Nucleus accumbens (tissue), 56 donors: ENCODE results near the gene ANKRD45.
"Not testable (repeated sequence)": the region's sequence is repeated elsewhere in the genome, so short reads cannot be mapped to it uniquely, and the experiment has no call there.

ENCODE experiments used
- DNase-seq, 56 donors: peaks; one replicate each; lab custom pipeline; 2025; lab: John Stamatoyannopoulos, UW

The ANKRD45 gene

DNA sequence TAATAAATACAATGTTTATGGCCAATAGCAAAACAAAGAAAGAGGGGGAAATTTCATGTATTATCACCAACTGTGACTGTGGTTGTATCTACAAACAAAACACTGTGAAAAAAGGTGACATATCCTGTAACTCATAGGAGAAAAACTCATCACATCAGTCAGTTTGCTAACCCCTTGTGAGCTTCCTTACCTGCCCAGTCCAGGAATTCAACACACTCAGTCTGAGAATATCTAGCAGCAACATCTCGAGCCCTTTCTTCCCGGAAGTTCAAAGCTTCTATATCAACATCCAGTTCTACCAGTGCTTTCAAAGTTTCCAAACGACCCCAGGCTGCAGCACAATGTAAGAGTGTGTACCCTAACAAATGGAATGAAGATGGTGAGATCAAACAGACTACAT, 23.0 kb downstream of the ANKRD45 start:
- no peak for DNase-seq

- DNase-seq: not testable (repeated sequence)
These were observed 27.1 kb downstream of the ANKRD45 start for GRCh38 chr1:173642450-173643139.

DNA sequence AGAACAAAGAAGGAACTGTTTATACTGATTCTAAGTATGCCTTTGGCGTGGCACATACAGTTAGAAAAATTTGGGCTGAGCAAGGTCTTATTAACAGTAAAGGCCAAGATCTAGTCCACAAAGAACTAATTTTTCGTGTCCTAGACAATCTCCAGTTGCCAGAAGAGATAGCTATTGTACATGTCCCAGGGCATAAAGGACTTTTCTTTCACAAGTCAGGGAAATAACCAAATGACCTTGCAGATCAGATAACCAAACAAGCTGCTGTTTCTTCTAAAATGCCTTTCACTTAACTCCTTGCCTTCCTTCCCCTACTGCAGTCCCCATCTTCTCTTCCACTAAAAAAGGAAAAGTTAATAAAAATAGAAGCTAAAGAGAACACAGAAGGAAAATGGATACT, 30.5 kb downstream of the ANKRD45 start:
- no peak for DNase-seq

GRCh38 chr1:173638043-173639021, 31.3 kb downstream of the ANKRD45 start:
- no peak for DNase-seq

GRCh38 chr1:173637236-173638042, 32.2 kb downstream of the ANKRD45 start:
- not testable (repeated sequence) for DNase-seq

DNA sequence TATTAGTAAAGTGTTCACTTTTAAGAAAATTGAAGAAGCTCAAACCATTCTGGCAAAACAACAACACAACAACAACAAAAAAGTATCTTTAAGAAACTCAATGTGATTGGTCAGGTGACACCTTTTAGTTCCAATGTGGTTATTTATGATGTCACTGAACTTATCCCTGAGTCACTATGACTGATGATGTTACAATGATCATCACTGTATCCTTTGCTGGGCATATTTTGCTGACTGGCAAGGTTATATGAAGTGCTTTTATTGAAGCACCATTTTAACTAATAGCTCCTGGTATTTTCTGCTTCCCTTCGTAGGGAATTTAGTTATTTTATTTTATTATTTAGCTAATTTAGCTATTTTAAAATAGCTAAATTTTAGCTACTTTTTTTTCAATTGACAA, 34.5 kb downstream of the ANKRD45 start, which contains the start of gene TEX50:
Gene TEX50 (plus strand): TSS at position 223 of the 400 bp plus-strand sequence. CDS start 184 bp downstream, outside the sequence.
- no peak for DNase-seq

GRCh38 chr1:173628888-173629287, 40.8 kb downstream of the ANKRD45 start:
- no peak for DNase-seq

DNA sequence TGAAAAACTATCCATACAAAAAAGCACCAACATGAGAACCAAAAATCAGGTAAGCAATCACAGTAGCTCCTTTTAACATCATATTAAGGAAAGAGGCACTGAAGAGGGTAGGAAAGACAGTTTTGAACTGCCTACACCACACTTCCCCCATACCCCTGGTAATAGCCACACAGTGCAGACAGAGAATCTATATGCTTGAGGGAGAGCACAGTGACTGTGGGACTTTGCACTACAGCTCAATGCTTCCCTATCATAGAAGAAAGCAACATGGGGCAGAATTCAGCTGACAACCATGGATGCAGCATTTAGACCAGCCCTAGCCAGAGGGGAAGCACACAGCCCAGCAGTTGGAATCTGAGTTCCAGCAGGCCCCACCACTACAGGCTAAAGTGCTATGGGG, 42.4 kb downstream of the ANKRD45 start:
- no peak for DNase-seq

- no peak for DNase-seq
These were observed 52.8 kb downstream of the ANKRD45 start for GRCh38 chr1:173616859-173617258.

DNA sequence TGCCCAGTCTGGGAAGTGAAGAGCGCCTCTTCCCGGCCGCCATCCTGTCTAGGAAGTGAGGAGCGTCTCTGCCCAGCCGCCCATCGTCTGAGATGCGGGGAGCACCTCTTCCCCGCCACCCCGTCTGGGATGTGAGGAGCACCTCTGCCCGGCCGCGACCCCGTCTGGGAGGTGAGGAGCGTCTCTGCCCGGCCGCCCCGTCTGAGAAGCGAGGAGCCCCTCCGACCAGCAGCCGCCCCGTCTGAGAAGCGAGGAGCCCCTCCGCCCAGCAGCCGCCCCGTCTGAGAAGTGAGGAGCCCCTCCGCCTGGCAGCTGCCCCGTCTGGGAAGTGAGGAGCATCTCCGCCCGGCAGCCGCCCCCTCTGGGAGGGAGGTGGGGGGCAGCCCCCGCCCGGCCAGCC, 56.6 kb downstream of the ANKRD45 start:
- DNase-seq: not testable (repeated sequence)

- DNase-seq: no peak
These were observed 61.0 kb downstream of the ANKRD45 start for GRCh38 chr1:173608503-173609216.

GRCh38 chr1:173603056-173603591, 66.5 kb downstream of the ANKRD45 start, which contains the start of gene SLC9C2:
Gene SLC9C2 (minus strand): TSS chr1:173603072. CDS start chr1:173601776, 1,296 bp downstream.
- DNase-seq: peak in 1 of 56 donors; percentile 1

- DNase-seq: no peak
These were observed 68.1 kb downstream of the ANKRD45 start for GRCh38 chr1:173601588-173601987.

DNA sequence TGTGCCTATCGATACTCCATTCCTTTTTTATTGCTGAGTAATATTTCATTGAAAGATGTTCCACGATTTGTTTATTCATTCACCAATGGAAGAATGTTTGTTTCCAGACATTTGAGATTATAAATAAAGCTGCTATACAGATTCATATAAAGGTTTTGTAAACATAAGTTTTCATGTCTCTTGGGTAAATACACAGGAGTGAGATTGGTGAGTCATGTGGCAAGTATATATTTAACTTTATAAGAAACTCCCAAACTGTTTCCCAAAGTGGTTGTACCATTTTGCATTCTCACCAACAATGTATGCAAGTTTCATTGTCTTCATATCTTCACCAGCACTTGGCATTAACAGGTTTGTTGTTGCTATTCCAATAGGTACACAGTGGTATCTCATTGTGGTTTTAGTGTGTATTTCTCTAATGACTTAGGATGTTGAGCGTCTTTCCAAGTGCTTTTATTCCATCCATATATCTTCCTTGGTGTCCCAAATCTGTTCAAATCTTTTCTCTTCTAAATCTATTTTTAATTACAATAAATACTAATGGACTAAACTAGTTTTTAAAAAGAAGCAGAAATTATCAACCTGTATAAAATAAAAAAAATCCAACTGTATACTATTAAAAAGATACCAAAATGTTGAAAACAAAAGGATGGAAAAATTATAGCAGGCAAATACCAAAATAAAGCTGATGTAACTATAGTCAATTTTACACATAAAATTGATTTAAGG, 73.4 kb downstream of the ANKRD45 start:
- DNase-seq: no peak

GRCh38 chr1:173591138-173591537, 78.5 kb downstream of the ANKRD45 start:
- not testable (repeated sequence) for DNase-seq

DNA sequence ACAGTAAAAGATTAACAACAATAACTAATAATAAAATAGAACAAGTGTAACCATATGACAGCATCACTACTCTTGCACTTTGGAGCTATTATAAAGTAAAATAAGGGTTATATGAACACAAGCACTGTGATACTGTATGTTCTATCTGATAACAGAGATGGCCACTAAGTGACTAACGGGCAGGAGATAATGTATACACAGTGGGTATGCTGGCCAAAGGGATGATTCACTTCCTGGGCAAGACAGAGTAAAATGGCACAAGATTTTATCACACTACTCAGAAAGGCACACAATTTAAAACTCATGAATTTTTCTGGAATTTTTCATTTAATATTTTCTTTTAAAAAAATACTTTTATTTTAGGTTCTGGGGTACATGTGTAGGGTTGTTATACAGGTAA, 79.1 kb downstream of the ANKRD45 start:
- DNase-seq: no peak

GRCh38 chr1:173581383-173582079, 88.1 kb downstream of the ANKRD45 start:
- DNase-seq: no peak

GRCh38 chr1:173580658-173581057, 89.0 kb downstream of the ANKRD45 start:
- no peak for DNase-seq
